IMR-90 (cell line): Measurements from ENCODE around the gene BCAS3. TPM values are rescaled to one million over a fixed set of nuclear protein-coding genes. Genes with fewer than 3 reads are reported as not detected.

Source experiments
- ATAC-seq: fragments of 200-7000 bp; cut with Tn5 transposase; 2 replicates; pipeline ENCODE4 v1.9.1; 2020; ENCODE audit warnings: low read depth, mild to moderate bottlenecking, moderate library complexity
- BruUV-seq: library from RNA; stranded (reverse); fragments of 400-500 nt; replicated peaks from 2 replicates; lab custom pipeline; 2021; lab: Mats Ljungman, UMichigan
- CTCF ChIA-PET: fragments of 300-600 bp; formaldehyde crosslinking; extraction: SDS; loops from one replicate; lab custom pipeline; 2021; ENCODE audit warnings: antibody characterized with exemption; lab: Yijun Ruan, JAX
- POLR2A ChIA-PET: fragments of 300-600 bp; sonication (Branson Sonifier 250); formaldehyde crosslinking; loops from one replicate; lab custom pipeline; 2022; ENCODE audit warnings: antibody characterized with exemption; ENCODE audit not compliant: unreplicated experiment; lab: Charles Lee
- DNase-seq: peaks from one replicate; pipeline ENCODE4 v3.0.0; 2013
- H2AFZ ChIP-seq: replicated peaks from 2 replicates; pipeline ENCODE3; 2013; ENCODE audit warnings: low read length, mild to moderate bottlenecking; ENCODE audit not compliant: poor library complexity
- H2AK5ac ChIP-seq: 2 replicates; pipeline ENCODE4 v1.6.1; 2013; ENCODE audit warnings: low read depth, low read length, inconsistent platforms
- H2AK9ac ChIP-seq: replicated peaks from 2 replicates; pipeline ENCODE3; 2013; ENCODE audit warnings: mild to moderate bottlenecking, low read depth, low read length, moderate library complexity; ENCODE audit not compliant: poor library complexity
- H2BK120ac ChIP-seq: 2 replicates; pipeline ENCODE4 v1.6.1; 2013; ENCODE audit warnings: low read depth, low read length, inconsistent platforms
- H2BK15ac ChIP-seq: 3 replicates; pipeline ENCODE4 v1.6.1; 2013; ENCODE audit warnings: low read depth, low read length, inconsistent platforms
- H2BK20ac ChIP-seq: 2 replicates; pipeline ENCODE4 v1.6.1; 2013; ENCODE audit warnings: low read depth, mild to moderate bottlenecking, inconsistent platforms, low read length, moderate library complexity
- H2BK5ac ChIP-seq: 2 replicates; pipeline ENCODE4 v1.6.1; 2013; ENCODE audit warnings: mild to moderate bottlenecking, low read depth, low read length, inconsistent platforms; ENCODE audit not compliant: poor library complexity, severe bottlenecking
- H3K14ac ChIP-seq: replicated peaks from 2 replicates; pipeline ENCODE4 v1.6.1; 2013; ENCODE audit warnings: low read depth, low read length, inconsistent platforms
- H3K18ac ChIP-seq: 2 replicates; pipeline ENCODE4 v1.6.1; 2013; ENCODE audit warnings: low read depth, low read length, control low read depth
- H3K23ac ChIP-seq: 2 replicates; pipeline ENCODE4 v1.6.1; 2013; ENCODE audit warnings: low read depth, low read length, inconsistent platforms
- H3K27ac ChIP-seq: 2 replicates; pipeline ENCODE4 v1.5.1; 2013; ENCODE audit warnings: mild to moderate bottlenecking, control low read depth, low read length; ENCODE audit not compliant: insufficient read depth
- H3K27me3 ChIP-seq: 2 replicates; pipeline ENCODE4 v1.6.1; 2013; ENCODE audit warnings: low read length; ENCODE audit not compliant: control insufficient read depth, insufficient read depth
- H3K36me3 ChIP-seq: 2 replicates; pipeline ENCODE4 v1.6.1; 2013; ENCODE audit warnings: low read length, mixed read lengths; ENCODE audit not compliant: control insufficient read depth, insufficient read depth
- H3K4ac ChIP-seq: 2 replicates; pipeline ENCODE4 v1.6.1; 2013; ENCODE audit warnings: low read depth, low read length, inconsistent platforms
- H3K4me1 ChIP-seq: 2 replicates; pipeline ENCODE4 v1.6.1; 2013; ENCODE audit warnings: low read length, mixed read lengths; ENCODE audit not compliant: control insufficient read depth, insufficient read depth
- H3K4me2 ChIP-seq: 2 replicates; pipeline ENCODE4 v1.6.1; 2013; ENCODE audit warnings: low read depth, mild to moderate bottlenecking, control low read depth, low read length, moderate library complexity
- H3K4me3 ChIP-seq: 2 replicates; pipeline ENCODE4 v1.5.1; 2013; ENCODE audit warnings: low read depth, mild to moderate bottlenecking, control low read depth, low read length, moderate library complexity; ENCODE audit not compliant: insufficient read depth
- H3K56ac ChIP-seq: 2 replicates; pipeline ENCODE4 v1.6.1; 2013; ENCODE audit warnings: low read length, inconsistent platforms; ENCODE audit not compliant: insufficient read depth; ENCODE audit errors: extremely low read depth
- H3K79me1 ChIP-seq, 2 experiments: 2 replicates each; pipeline ENCODE4 v1.6.1; 2013; ENCODE audit warnings: low read length in 2 of 2, inconsistent platforms in 1 of 2, low read depth in 1 of 2
- H3K9ac ChIP-seq: 2 replicates; pipeline ENCODE4 v1.6.1; 2013; ENCODE audit warnings: low read depth, low read length, control low read depth
- H3K9me1 ChIP-seq: 2 replicates; pipeline ENCODE4 v1.6.1; 2013; ENCODE audit warnings: low read length, inconsistent platforms; ENCODE audit not compliant: insufficient read depth
- H3K9me3 ChIP-seq: 2 replicates; pipeline ENCODE4 v1.6.1; 2013; ENCODE audit warnings: low read length; ENCODE audit not compliant: control insufficient read depth, insufficient read depth
- H4K20me1 ChIP-seq: 2 replicates; pipeline ENCODE4 v1.6.1; 2013; ENCODE audit warnings: low read length, inconsistent platforms; ENCODE audit not compliant: insufficient read depth
- H4K5ac ChIP-seq: 2 replicates; pipeline ENCODE4 v1.6.1; 2013; ENCODE audit warnings: mild to moderate bottlenecking, low read depth, low read length, control low read depth
- H4K8ac ChIP-seq, 2 experiments: 2 replicates each; pipeline ENCODE4 v1.6.1; 2013; ENCODE audit warnings: low read depth in 2 of 2, low read length in 2 of 2, control low read depth in 1 of 2, inconsistent platforms in 1 of 2
- H4K91ac ChIP-seq: 2 replicates; pipeline ENCODE4 v1.6.1; 2013; ENCODE audit warnings: low read depth, low read length, inconsistent platforms; ENCODE audit not compliant: insufficient read depth
- BHLHE40 ChIP-seq: fragments of 150-350 bp; IDR thresholded peaks from 2 replicates; pipeline ENCODE4 v1.6.1; 2016; ENCODE audit warnings: mild to moderate bottlenecking, low read depth, low read length
- CEBPB ChIP-seq: IDR thresholded peaks from 2 replicates; pipeline ENCODE4 v1.6.1; 2012; ENCODE audit warnings: low read depth, low read length, improper control_type of control experiment
- CHD1 ChIP-seq: IDR thresholded peaks from 2 replicates; pipeline ENCODE4 v1.6.1; 2012; ENCODE audit warnings: low read depth, low read length, improper control_type of control experiment
- FOS ChIP-seq: fragments of 150-350 bp; IDR thresholded peaks from 2 replicates; pipeline ENCODE4 v1.6.1; 2016; ENCODE audit warnings: low read depth, low read length
- MAFK ChIP-seq: IDR thresholded peaks from 2 replicates; pipeline ENCODE4 v1.6.1; 2012; ENCODE audit warnings: low read depth, low read length, improper control_type of control experiment
- MAZ ChIP-seq: IDR thresholded peaks from 2 replicates; pipeline ENCODE4 v1.6.1; 2012; ENCODE audit warnings: low read depth, mild to moderate bottlenecking, low read length, improper control_type of control experiment, moderate library complexity, borderline replicate concordance
- MXI1 ChIP-seq: IDR thresholded peaks from 2 replicates; pipeline ENCODE4 v1.6.1; 2012; ENCODE audit warnings: low read depth, mild to moderate bottlenecking, low read length, moderate library complexity, borderline replicate concordance
- NFE2L2 ChIP-seq: fragments of 150-350 bp; IDR thresholded peaks from 2 replicates; pipeline ENCODE4 v1.6.1; 2016; ENCODE audit warnings: low read depth, mild to moderate bottlenecking, low read length
- POLR2A ChIP-seq: IDR thresholded peaks from 2 replicates; pipeline ENCODE4 v1.6.1; 2012; ENCODE audit warnings: mild to moderate bottlenecking, low read depth, low read length
- RAD21 ChIP-seq: IDR thresholded peaks from 2 replicates; pipeline ENCODE4 v1.6.1; 2012; ENCODE audit warnings: low read length, improper control_type of control experiment
- RCOR1 ChIP-seq: IDR thresholded peaks from 2 replicates; pipeline ENCODE4 v1.6.1; 2012; ENCODE audit warnings: mild to moderate bottlenecking, low read length, improper control_type of control experiment; ENCODE audit not compliant: insufficient replicate concordance
- RFX5 ChIP-seq: IDR thresholded peaks from 2 replicates; pipeline ENCODE4 v1.8.0; 2012; ENCODE audit warnings: low read depth, mild to moderate bottlenecking, low read length, moderate library complexity
- SMC3 ChIP-seq: fragments of 150-350 bp; IDR thresholded peaks from 2 replicates; pipeline ENCODE4 v1.6.1; 2016; ENCODE audit warnings: low read depth, mild to moderate bottlenecking, antibody characterized with exemption, low read length, moderate library complexity
- USF2 ChIP-seq: fragments of 150-350 bp; IDR thresholded peaks from 2 replicates; pipeline ENCODE4 v1.6.1; 2017; ENCODE audit warnings: mild to moderate bottlenecking, antibody characterized with exemption, low read length, low read depth
- WGBS, 2 experiments: methylation state at CpG; one replicate each; pipeline versions ENCODE4 v1.1.5 to v1.1.7; 2013; ENCODE audit warnings: missing lambda C conversion rate in 2 of 2; ENCODE audit not compliant: insufficient read length in 1 of 2; ENCODE audit errors: extremely low coverage in 2 of 2; 5-methylcytosine and 5-hydroxymethylcytosine counted together
- dilution Hi-C: fragments of 300-500 bp; cut with HindIII; formaldehyde crosslinking; loops from one replicate; pipeline ENCODE4 v1.14.3; 2018; ENCODE audit warnings: low sequenced_read_pairs; ENCODE audit not compliant: unreplicated experiment
- in situ Hi-C: fragments of 300-500 bp; cut with MboI; formaldehyde crosslinking; loops from 3 replicates; pipeline ENCODE4 v1.14.3; 2019; ENCODE audit warnings: low sequenced_read_pairs, inconsistent platforms, mixed read lengths
- intact Hi-C: fragments of 100-400 bp; cut with micrococcal nuclease; formaldehyde crosslinking; loops from 2 replicates; pipeline ENCODE4 v1.10.0; 2022
- polyA plus RNA-seq, 3 experiments: library from polyadenylated mRNA; depleted of rRNA; stranded (reverse); fragments of >200 nt; gene quantifications; 2 replicates each; pipeline ENCODE4 v1.2.3, GENCODE V29; 2012; ENCODE audit warnings: low replicate concordance in 1 of 3
- total RNA-seq: library from RNA; depleted of rRNA; stranded (reverse); fragments of >200 nt; gene quantifications from 2 replicates; pipeline ENCODE4 v1.2.3, GENCODE V29; 2012
- TF ChIP-seq, protein P1 (sequence below): conservative IDR thresholded peaks from 2 replicates; pipeline ENCODE4 v1.5.1; 2012; ENCODE audit warnings: mild to moderate bottlenecking, low read depth, low read length, improper control_type of control experiment
- TF ChIP-seq, protein P2 (sequence below): fragments of 150-350 bp; IDR thresholded peaks from 2 replicates; pipeline ENCODE4 v1.6.1; 2016; ENCODE audit warnings: low read depth, mild to moderate bottlenecking, low read length, moderate library complexity, borderline replicate concordance

The BCAS3 gene
- total and polyA plus RNA-seq, 2 of the 4 experiments (the other 2 are of a cell fraction) = 6.3 to 27.1 TPM

DNA sequence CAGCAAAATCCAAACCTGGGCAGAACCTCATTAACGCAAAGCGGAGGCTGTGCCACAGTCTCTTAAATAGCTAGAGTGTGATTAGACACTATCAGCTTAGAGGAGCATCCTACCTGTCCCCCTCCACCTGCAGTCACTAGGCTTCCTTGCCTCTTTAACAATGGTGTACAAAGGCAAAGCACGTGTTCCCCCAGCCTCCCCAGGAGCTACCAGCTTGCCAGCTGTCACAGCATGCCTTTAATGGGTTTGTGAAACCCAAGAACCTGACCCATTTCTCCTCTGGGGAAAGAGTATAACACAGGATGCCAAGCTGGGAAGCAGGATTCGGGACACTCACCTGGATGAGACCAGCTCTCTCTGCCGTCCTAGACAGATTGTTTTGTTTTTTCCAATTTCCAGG, 684.7 kb downstream of the BCAS3 start:
- H3K14ac ChIP-seq = no peak overlapping the region
- H3K4me3 ChIP-seq = no peak overlapping the region
- H4K8ac ChIP-seq = no peak overlapping the region
- no peak overlapping the region; the same call in 1 of the 2 replicates for H4K91ac ChIP-seq
- H3K23ac ChIP-seq = no peak overlapping the region
- no peak overlapping the region for H2AK9ac ChIP-seq
- H2BK120ac ChIP-seq = no peak overlapping the region
- H3K27ac ChIP-seq = no peak overlapping the region
- no peak overlapping the region for H2BK20ac ChIP-seq
- H2AFZ ChIP-seq = no peak overlapping the region
- H3K56ac ChIP-seq = no peak overlapping the region
- peaks cover 5% of the 10 kb centered on the region; the same call in 1 of the 2 replicates for H3K9me1 ChIP-seq
- ChIA-PET POLR2A (no interaction called here), CTCF (interaction anchor here (0.6 kb wide), 1 partner anchor 110 kb away, joined by 3 read pairs; no protein-coding TSS in a partner anchor)
- peaks cover 4% of the 10 kb centered on the region; the same call in 1 of the 2 replicates for H3K9me3 ChIP-seq
- dilution Hi-C loops = no loop called here
- peak overlapping the region; percentile 53; the same call in 2 of the 3 replicates for H2BK15ac ChIP-seq
- no peaks in the 10 kb centered on the region for H3K36me3 ChIP-seq
- H4K20me1 ChIP-seq = no peaks in the 10 kb centered on the region
- no peaks in the 10 kb centered on the region for H3K27me3 ChIP-seq
- no peak overlapping the region for H3K4me2 ChIP-seq
- DNase-seq (no peak), ATAC-seq (no peak)
- H3K4me1 ChIP-seq = peaks cover 5% of the 10 kb centered on the region
- no TSS peak for BruUV-seq
- TF ChIP-seq RCOR1 = no peak
- no peak for TF ChIP-seq USF2
- TF ChIP-seq, protein P1, sequence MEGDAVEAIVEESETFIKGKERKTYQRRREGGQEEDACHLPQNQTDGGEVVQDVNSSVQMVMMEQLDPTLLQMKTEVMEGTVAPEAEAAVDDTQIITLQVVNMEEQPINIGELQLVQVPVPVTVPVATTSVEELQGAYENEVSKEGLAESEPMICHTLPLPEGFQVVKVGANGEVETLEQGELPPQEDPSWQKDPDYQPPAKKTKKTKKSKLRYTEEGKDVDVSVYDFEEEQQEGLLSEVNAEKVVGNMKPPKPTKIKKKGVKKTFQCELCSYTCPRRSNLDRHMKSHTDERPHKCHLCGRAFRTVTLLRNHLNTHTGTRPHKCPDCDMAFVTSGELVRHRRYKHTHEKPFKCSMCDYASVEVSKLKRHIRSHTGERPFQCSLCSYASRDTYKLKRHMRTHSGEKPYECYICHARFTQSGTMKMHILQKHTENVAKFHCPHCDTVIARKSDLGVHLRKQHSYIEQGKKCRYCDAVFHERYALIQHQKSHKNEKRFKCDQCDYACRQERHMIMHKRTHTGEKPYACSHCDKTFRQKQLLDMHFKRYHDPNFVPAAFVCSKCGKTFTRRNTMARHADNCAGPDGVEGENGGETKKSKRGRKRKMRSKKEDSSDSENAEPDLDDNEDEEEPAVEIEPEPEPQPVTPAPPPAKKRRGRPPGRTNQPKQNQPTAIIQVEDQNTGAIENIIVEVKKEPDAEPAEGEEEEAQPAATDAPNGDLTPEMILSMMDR = no peak
- TF ChIP-seq FOS = no peak
- TF ChIP-seq BHLHE40 = no peak
- TF ChIP-seq RAD21 = no peak
- no peak for TF ChIP-seq CHD1
- no peak for TF ChIP-seq MAZ
- TF ChIP-seq, protein P2, sequence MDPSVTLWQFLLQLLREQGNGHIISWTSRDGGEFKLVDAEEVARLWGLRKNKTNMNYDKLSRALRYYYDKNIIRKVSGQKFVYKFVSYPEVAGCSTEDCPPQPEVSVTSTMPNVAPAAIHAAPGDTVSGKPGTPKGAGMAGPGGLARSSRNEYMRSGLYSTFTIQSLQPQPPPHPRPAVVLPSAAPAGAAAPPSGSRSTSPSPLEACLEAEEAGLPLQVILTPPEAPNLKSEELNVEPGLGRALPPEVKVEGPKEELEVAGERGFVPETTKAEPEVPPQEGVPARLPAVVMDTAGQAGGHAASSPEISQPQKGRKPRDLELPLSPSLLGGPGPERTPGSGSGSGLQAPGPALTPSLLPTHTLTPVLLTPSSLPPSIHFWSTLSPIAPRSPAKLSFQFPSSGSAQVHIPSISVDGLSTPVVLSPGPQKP = no peak
- TF ChIP-seq RFX5 = no peak
- no peak for TF ChIP-seq SMC3
- TF ChIP-seq POLR2A = no peak
- no peak for TF ChIP-seq CEBPB
- TF ChIP-seq MXI1 = no peak
- TF ChIP-seq MAFK = no peak
- no peak for TF ChIP-seq NFE2L2
- no peaks in the 10 kb centered on the region for H3K79me1 ChIP-seq
- 0 out of 2 replicates have a peak overlapping the region, but pooled peaks have one; percentile 20 for H2AK5ac ChIP-seq
- intact Hi-C loops = no loop called here
- no peak overlapping the region for H3K18ac ChIP-seq
- H3K4ac ChIP-seq = no peak overlapping the region
- H2BK5ac ChIP-seq = no peak overlapping the region
- no peak overlapping the region for H3K9ac ChIP-seq
- H4K5ac ChIP-seq = no peak overlapping the region
- in situ Hi-C loops = no loop called here
- WGBS, 2 experiments = 83% methylated on average over 1 of the region's 5 CpGs; no CpG with 5 or more reads in 1 of the 2 experiments
